ENCODE results near the gene SSH3.

GRCh38 chr11:67254798-67255197 lies 48.5 kb upstream of the SSH3 start:
- TF ChIP-seq SUZ12 (IDR thresholded peaks at IDR 0.05; ENCODE audit: extremely low read depth, insufficient read depth, insufficient read length) (no peak), YY1 (IDR thresholded peaks at IDR 0.05; ENCODE audit: insufficient read depth, insufficient read length) (no peak)

Data from NT2/D1 (cell line).